ENCODE measurements around the gene ZFP69. TPM values are rescaled to one million over a fixed set of nuclear protein-coding genes. Genes with fewer than 3 reads are reported as not detected.

Gene ZFP69
- 4.6 and 5.2 TPM in 2 replicates for total RNA-seq
- long read RNA-seq, partial matches to known transcripts, result 1 of 5 reads
- long read RNA-seq, other reads (novel, unspliced or antisense), result 3 of 5 reads

- peak within 1 kb of the TSS; percentile 10 for H3K27ac Mint-ChIP-seq
- peak; percentile 60 for DNase-seq (ENCODE audit: low spot score, unreplicated experiment)
- H3K4me3 Mint-ChIP-seq (ENCODE audit: low read depth), result peak within 1 kb of the TSS; percentile 84
- peaks cover 6% of the 10 kb centered on the region for H3K4me1 Mint-ChIP-seq (ENCODE audit: low read depth)
- TF ChIP-seq CTCF (IDR thresholded peaks at IDR 0.05; ENCODE audit: unreplicated experiment), result no peak
- H3K36me3 Mint-ChIP-seq (ENCODE audit: insufficient read depth), result peaks cover 11% of the 10 kb centered on the region
- no peaks in the 10 kb centered on the region for H3K27me3 Mint-ChIP-seq
- H3K9me3 Mint-ChIP-seq (ENCODE audit: low read depth), result peaks cover 20% of the 10 kb centered on the region
Measured at GRCh38 chr1:40476924-40477677, at the start of gene ZFP69. TSS of gene ZFP69 (plus strand) at chr1:40477290. CDS start at chr1:40479362, 2,072 bp downstream.

GRCh38 chr1:40431385-40431784 is 45.7 kb upstream of the ZFP69 start:
- peaks cover 2% of the 10 kb centered on the region for H3K36me3 Mint-ChIP-seq (ENCODE audit: insufficient read depth)
- H3K4me3 Mint-ChIP-seq (ENCODE audit: low read depth), result no peak overlapping the region
- no peak overlapping the region for H3K27ac Mint-ChIP-seq
- TF ChIP-seq CTCF (IDR thresholded peaks at IDR 0.05; ENCODE audit: unreplicated experiment), result no peak
- H3K4me1 Mint-ChIP-seq (ENCODE audit: low read depth), result no peaks in the 10 kb centered on the region
- no peak for DNase-seq (ENCODE audit: low spot score, unreplicated experiment)
- H3K9me3 Mint-ChIP-seq (ENCODE audit: low read depth), result peaks cover 3% of the 10 kb centered on the region
- H3K27me3 Mint-ChIP-seq, result no peaks in the 10 kb centered on the region

GRCh38 chr1:40432644-40433390 is 44.3 kb upstream of the ZFP69 start:
- Mint-ChIP-seq H3K27me3 (no peaks in the 10 kb centered on the region), H3K4me1 (ENCODE audit: low read depth) (no peaks in the 10 kb centered on the region), H3K9me3 (ENCODE audit: low read depth) (no peaks in the 10 kb centered on the region), H3K36me3 (ENCODE audit: insufficient read depth) (peaks cover 2% of the 10 kb centered on the region), H3K4me3 (ENCODE audit: low read depth) (no peak overlapping the region), H3K27ac (no peak overlapping the region)
- no peak for TF ChIP-seq CTCF (IDR thresholded peaks at IDR 0.05; ENCODE audit: unreplicated experiment)
- no peak for DNase-seq (ENCODE audit: low spot score, unreplicated experiment)

- peaks cover 2% of the 10 kb centered on the region for H3K36me3 Mint-ChIP-seq (ENCODE audit: insufficient read depth)
- H3K27ac Mint-ChIP-seq, result no peak overlapping the region
- no peak overlapping the region for H3K4me3 Mint-ChIP-seq (ENCODE audit: low read depth)
- H3K4me1 Mint-ChIP-seq (ENCODE audit: low read depth), result no peaks in the 10 kb centered on the region
- DNase-seq (ENCODE audit: low spot score, unreplicated experiment), result no peak
- H3K27me3 Mint-ChIP-seq, result no peaks in the 10 kb centered on the region
- TF ChIP-seq CTCF (IDR thresholded peaks at IDR 0.05; ENCODE audit: unreplicated experiment), result no peak
- H3K9me3 Mint-ChIP-seq (ENCODE audit: low read depth), result no peaks in the 10 kb centered on the region
Measured at GRCh38 chr1:40435471-40435870, 41.6 kb upstream of the ZFP69 start.

- peaks cover 2% of the 10 kb centered on the region for H3K36me3 Mint-ChIP-seq (ENCODE audit: insufficient read depth)
- H3K4me3 Mint-ChIP-seq (ENCODE audit: low read depth), result no peak overlapping the region
- no peaks in the 10 kb centered on the region for H3K27me3 Mint-ChIP-seq
- TF ChIP-seq CTCF (IDR thresholded peaks at IDR 0.05; ENCODE audit: unreplicated experiment), result no peak
- H3K27ac Mint-ChIP-seq, result no peak overlapping the region
- no peaks in the 10 kb centered on the region for H3K9me3 Mint-ChIP-seq (ENCODE audit: low read depth)
- no peak for DNase-seq (ENCODE audit: low spot score, unreplicated experiment)
- H3K4me1 Mint-ChIP-seq (ENCODE audit: low read depth), result no peaks in the 10 kb centered on the region
Measured at GRCh38 chr1:40435876-40436275, 41.2 kb upstream of the ZFP69 start.
